ENCODE results near the gene KRTAP10-6. TPM values are rescaled to one million over a fixed set of nuclear protein-coding genes. Genes with fewer than 3 reads are reported as not detected.

KRTAP10-6 gene
- total RNA-seq, 1 experiment from 2014 or later, result 0.39 TPM

DNA sequence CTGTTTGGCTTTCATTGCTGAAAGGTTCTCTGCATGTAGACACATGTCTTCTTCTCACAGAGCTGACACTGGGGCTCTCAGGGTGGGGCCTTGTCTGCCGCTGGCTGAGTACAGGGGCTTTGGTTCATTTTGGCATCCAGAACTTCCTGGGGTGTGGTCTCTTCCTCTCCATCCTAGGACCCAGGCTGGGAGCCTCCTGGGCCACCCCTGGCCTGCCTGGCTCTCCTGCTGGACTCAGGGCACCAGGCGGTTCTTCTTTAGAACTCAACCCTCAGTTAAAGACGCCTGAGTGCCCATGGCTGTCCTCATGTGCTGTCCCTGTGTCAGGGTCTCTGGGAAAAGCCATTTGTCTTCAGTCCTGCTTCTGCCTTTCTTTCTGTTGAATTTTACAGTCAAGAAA is 6.4 kb downstream of the KRTAP10-6 start:
- Histone ChIP-seq H3K27ac (ENCODE audit: low read depth, low read length, poor library complexity, severe bottlenecking) (no peak overlapping the region), H3K9me3 (ENCODE audit: low read depth, low read length, poor library complexity, severe bottlenecking) (peaks cover 13% of the 10 kb centered on the region), H3K36me3 (ENCODE audit: insufficient read depth, low read length, poor library complexity, severe bottlenecking) (no peaks in the 10 kb centered on the region), H3K4me1 (ENCODE audit: insufficient read depth, low read length, poor library complexity, severe bottlenecking) (no peaks in the 10 kb centered on the region), H3K4me3 (ENCODE audit: low read depth, low read length, poor library complexity, severe bottlenecking) (no peak overlapping the region), H3K27me3 (replicated peaks; ENCODE audit: insufficient read depth, low read depth, low read length, poor library complexity) (no peaks in the 10 kb centered on the region)
- BruUV-seq (replicated peaks), result no TSS peak
- no peak for DNase-seq (ENCODE audit: low spot score)
- ChIA-PET CTCF (no interaction called here), POLR2A (ENCODE audit: low non-redundant PET) (no interaction called here)
- intact Hi-C loops (cut with micrococcal nuclease; ENCODE audit: unreplicated experiment), result no loop called here
- TF ChIP-seq EZH2 (IDR thresholded peaks at IDR 0.05; ENCODE audit: borderline replicate concordance, low read depth, low read length, poor library complexity, severe bottlenecking), result no peak
- TF ChIP-seq, protein P1, sequence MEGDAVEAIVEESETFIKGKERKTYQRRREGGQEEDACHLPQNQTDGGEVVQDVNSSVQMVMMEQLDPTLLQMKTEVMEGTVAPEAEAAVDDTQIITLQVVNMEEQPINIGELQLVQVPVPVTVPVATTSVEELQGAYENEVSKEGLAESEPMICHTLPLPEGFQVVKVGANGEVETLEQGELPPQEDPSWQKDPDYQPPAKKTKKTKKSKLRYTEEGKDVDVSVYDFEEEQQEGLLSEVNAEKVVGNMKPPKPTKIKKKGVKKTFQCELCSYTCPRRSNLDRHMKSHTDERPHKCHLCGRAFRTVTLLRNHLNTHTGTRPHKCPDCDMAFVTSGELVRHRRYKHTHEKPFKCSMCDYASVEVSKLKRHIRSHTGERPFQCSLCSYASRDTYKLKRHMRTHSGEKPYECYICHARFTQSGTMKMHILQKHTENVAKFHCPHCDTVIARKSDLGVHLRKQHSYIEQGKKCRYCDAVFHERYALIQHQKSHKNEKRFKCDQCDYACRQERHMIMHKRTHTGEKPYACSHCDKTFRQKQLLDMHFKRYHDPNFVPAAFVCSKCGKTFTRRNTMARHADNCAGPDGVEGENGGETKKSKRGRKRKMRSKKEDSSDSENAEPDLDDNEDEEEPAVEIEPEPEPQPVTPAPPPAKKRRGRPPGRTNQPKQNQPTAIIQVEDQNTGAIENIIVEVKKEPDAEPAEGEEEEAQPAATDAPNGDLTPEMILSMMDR (conservative IDR thresholded peaks at IDR 0.05; ENCODE audit: low read depth, low read length), result no peak

DNA sequence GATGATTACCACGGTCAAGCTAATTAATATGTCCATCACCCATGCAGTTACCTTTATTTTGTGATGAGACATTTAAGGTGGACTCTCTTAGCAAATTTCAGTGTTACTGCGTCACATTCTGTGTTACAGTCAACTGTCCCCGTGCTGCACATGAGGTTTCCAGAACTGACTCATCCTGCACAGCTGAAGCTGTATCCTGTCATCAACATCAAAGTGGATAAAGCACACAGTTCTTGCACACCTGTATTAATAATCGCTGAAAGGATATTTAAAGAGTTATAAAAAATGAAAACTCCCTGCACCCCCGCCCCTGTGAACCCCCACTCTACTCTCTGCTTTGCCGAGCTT is 8.5 kb downstream of the KRTAP10-6 start:
- no TSS peak for BruUV-seq (replicated peaks)
- no peaks in the 10 kb centered on the region for H3K27me3 ChIP-seq (replicated peaks; ENCODE audit: insufficient read depth, low read depth, low read length, poor library complexity)
- POLR2A ChIA-PET (ENCODE audit: low non-redundant PET), result no interaction called here

DNA sequence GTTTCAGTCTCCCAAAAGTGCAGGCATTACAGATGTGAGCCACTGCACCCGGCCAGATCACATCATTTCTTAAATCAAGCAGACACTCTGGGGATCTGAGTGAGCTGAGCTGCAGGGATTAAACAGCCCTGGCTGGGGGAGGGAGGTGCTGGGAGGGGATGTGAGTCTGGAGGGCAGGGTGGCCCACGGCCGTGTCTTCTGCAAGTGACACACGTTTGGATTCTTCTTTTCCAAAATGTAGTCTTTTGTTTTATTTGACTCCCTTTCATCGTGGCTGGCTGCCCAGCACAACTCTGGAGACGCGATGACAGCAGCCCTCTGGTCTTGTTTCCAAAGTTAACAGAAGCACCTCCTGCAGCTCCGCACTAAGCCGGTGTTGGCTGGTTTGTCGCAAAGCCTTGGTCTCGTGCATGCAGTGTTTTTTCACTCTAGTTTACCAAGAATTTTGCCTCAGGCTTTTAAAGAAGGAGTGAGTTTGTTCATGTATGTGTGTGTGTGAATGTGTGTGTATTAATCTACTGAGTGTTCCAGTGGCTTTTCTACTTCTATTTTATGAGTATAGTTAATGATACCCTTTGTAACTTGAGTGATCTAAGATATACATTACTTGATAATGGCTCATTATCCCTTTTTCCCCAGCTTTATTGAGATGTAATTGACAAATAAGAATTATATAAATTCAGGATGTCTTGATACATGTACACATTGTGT is 9.1 kb downstream of the KRTAP10-6 start:
- Histone ChIP-seq H3K4me3 (ENCODE audit: low read depth, low read length, poor library complexity, severe bottlenecking) (no peak overlapping the region), H3K27me3 (replicated peaks; ENCODE audit: insufficient read depth, low read depth, low read length, poor library complexity) (no peaks in the 10 kb centered on the region), H3K27ac (ENCODE audit: low read depth, low read length, poor library complexity, severe bottlenecking) (no peak overlapping the region), H3K4me1 (ENCODE audit: insufficient read depth, low read length, poor library complexity, severe bottlenecking) (no peaks in the 10 kb centered on the region), H3K9me3 (ENCODE audit: low read depth, low read length, poor library complexity, severe bottlenecking) (peaks cover 13% of the 10 kb centered on the region), H3K36me3 (ENCODE audit: insufficient read depth, low read length, poor library complexity, severe bottlenecking) (no peaks in the 10 kb centered on the region)
- intact Hi-C loops (cut with micrococcal nuclease; ENCODE audit: unreplicated experiment), result no loop called here
- TF ChIP-seq, protein P1 (conservative IDR thresholded peaks at IDR 0.05; ENCODE audit: low read depth, low read length), result no peak
- TF ChIP-seq EZH2 (IDR thresholded peaks at IDR 0.05; ENCODE audit: borderline replicate concordance, low read depth, low read length, poor library complexity, severe bottlenecking), result no peak
- BruUV-seq (replicated peaks), result no TSS peak
- POLR2A ChIA-PET (ENCODE audit: low non-redundant PET), result interaction anchor here (0.6 kb wide), 1 partner anchor 1160 kb away, joined by 4 read pairs; no protein-coding TSS in a partner anchor
- DNase-seq (ENCODE audit: low spot score), result peak; percentile 15
- CTCF ChIA-PET, result no interaction called here

More for the DNA sequence above, 8.5 kb downstream of the KRTAP10-6 start:
- H3K4me1 ChIP-seq (ENCODE audit: insufficient read depth, low read length, poor library complexity, severe bottlenecking), result no peaks in the 10 kb centered on the region
- intact Hi-C loops (cut with micrococcal nuclease; ENCODE audit: unreplicated experiment), result no loop called here
- no peak overlapping the region for H3K27ac ChIP-seq (ENCODE audit: low read depth, low read length, poor library complexity, severe bottlenecking)
- no peaks in the 10 kb centered on the region for H3K36me3 ChIP-seq (ENCODE audit: insufficient read depth, low read length, poor library complexity, severe bottlenecking)
- CTCF ChIA-PET, result no interaction called here
- no peak for DNase-seq (ENCODE audit: low spot score)
- H3K9me3 ChIP-seq (ENCODE audit: low read depth, low read length, poor library complexity, severe bottlenecking), result peaks cover 13% of the 10 kb centered on the region
- TF ChIP-seq, protein P1 (conservative IDR thresholded peaks at IDR 0.05; ENCODE audit: low read depth, low read length), result no peak
- no peak for TF ChIP-seq EZH2 (IDR thresholded peaks at IDR 0.05; ENCODE audit: borderline replicate concordance, low read depth, low read length, poor library complexity, severe bottlenecking)
- no peak overlapping the region for H3K4me3 ChIP-seq (ENCODE audit: low read depth, low read length, poor library complexity, severe bottlenecking)
